Skeletal muscle tissue (tissue), 4 donors: ENCODE measurements around the gene PARD6G. TPM values are rescaled to one million over a fixed set of nuclear protein-coding genes. Genes with fewer than 3 reads are reported as not detected.

Source experiments
- H3K27ac ChIP-seq: one replicate; pipeline ENCODE4 v1.7.0; 2013; ENCODE audit warnings: mild to moderate bottlenecking, low read depth, low read length, inconsistent platforms
- H3K27me3 ChIP-seq, 3 donors: one replicate each; pipeline ENCODE4 v1.7.0; 2013; ENCODE audit warnings: low read length in 3 of 3; ENCODE audit not compliant: control insufficient read depth in 3 of 3, insufficient read depth in 3 of 3
- H3K36me3 ChIP-seq, 3 donors: one replicate each; pipeline ENCODE4 v1.7.0; 2013; ENCODE audit warnings: low read length in 3 of 3; ENCODE audit not compliant: control insufficient read depth in 3 of 3, insufficient read depth in 3 of 3
- H3K4me1 ChIP-seq, 3 donors: one replicate each; pipeline ENCODE4 v1.7.0; 2013; ENCODE audit warnings: low read length in 3 of 3, mild to moderate bottlenecking in 3 of 3; ENCODE audit not compliant: control insufficient read depth in 3 of 3, insufficient read depth in 3 of 3
- H3K4me3 ChIP-seq, 3 donors: one replicate each; pipeline ENCODE4 v1.7.0; 2013; ENCODE audit warnings: low read length in 3 of 3
- H3K9ac ChIP-seq, 3 donors: one replicate each; pipeline ENCODE4 v1.7.0; 2013; ENCODE audit warnings: low read length in 3 of 3, mild to moderate bottlenecking in 3 of 3, moderate library complexity in 2 of 3, low read depth in 1 of 3
- H3K9me3 ChIP-seq, 3 donors: one replicate each; pipeline ENCODE4 v1.7.0; 2013; ENCODE audit warnings: low read length in 3 of 3; ENCODE audit not compliant: control insufficient read depth in 3 of 3
- total RNA-seq: library from RNA; depleted of rRNA; stranded (reverse); fragments of >200 nt; gene quantifications from one replicate; pipeline ENCODE4 v1.2.3, GENCODE V29; 2014
- donor health status: Osteomylitis.

Gene PARD6G
- total RNA-seq, 1 donor from 2014 or later = 3.7 TPM

DNA sequence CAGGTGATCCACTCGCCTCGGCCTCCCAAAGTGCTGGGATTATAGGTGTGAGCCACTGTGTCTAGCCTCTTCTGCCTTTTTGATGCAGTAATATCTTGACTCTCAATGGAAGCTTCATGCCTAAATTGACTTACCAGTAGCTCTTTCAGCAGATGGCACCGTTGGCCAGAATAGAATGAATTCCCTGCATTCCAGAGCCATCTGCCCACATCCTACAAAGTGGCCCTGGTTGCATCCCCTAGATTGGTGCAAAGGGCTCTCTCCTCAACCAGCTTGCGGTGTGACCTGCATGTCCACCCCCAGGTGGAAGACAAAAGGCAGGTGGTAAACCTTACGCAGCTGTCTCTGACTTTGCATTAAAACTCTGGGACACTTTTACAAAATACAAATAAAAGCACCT, 4.4 kb upstream of the PARD6G start:
- Histone ChIP-seq H3K36me3 (no peaks in the 10 kb centered on the region), H3K27ac (no peak overlapping the region), H3K9ac (no peak overlapping the region), H3K27me3 (no peaks in the 10 kb centered on the region), H3K4me3 (no peak overlapping the region), H3K9me3 (no peaks in the 10 kb centered on the region), H3K4me1 (peaks cover 8 to 18% (median 9%) of the 10 kb centered on the region in 3 donors)

DNA sequence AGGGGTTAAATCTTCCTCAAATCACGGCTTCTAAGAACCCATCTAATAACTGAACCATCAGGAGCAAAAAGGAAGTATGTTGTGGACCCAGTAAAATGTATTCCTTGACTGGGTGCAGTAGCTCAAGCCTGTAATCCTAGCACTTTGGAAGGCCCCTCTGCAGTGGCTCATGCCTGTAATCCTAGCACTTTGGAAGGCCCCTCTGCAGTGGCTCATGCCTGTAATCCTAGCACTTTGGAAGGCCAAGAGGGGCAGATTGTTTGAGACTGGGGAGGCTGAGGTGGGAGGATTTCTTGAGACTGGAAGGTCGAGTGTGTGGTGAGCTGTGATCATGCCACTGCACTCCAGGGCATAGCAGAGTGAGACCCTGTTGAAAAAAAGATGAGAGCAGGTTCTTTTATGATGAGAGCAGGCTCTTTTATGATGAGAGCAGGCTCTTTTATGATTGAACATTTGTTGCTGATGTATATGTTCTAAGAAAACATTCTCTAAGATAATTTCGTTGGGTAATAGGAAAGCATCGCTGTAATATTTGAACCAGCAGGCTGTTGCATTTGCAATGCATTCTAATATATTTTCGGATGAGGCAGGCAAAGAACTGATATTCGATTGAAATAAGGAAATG, 3.5 kb upstream of the PARD6G start:
- Histone ChIP-seq H3K36me3 (no peaks in the 10 kb centered on the region), H3K9ac (no peak overlapping the region), H3K27me3 (no peaks in the 10 kb centered on the region), H3K27ac (no peak overlapping the region), H3K4me3 (no peak overlapping the region), H3K9me3 (no peaks in the 10 kb centered on the region), H3K4me1 (peaks cover 8 to 19% (median 8%) of the 10 kb centered on the region in 3 donors)

DNA sequence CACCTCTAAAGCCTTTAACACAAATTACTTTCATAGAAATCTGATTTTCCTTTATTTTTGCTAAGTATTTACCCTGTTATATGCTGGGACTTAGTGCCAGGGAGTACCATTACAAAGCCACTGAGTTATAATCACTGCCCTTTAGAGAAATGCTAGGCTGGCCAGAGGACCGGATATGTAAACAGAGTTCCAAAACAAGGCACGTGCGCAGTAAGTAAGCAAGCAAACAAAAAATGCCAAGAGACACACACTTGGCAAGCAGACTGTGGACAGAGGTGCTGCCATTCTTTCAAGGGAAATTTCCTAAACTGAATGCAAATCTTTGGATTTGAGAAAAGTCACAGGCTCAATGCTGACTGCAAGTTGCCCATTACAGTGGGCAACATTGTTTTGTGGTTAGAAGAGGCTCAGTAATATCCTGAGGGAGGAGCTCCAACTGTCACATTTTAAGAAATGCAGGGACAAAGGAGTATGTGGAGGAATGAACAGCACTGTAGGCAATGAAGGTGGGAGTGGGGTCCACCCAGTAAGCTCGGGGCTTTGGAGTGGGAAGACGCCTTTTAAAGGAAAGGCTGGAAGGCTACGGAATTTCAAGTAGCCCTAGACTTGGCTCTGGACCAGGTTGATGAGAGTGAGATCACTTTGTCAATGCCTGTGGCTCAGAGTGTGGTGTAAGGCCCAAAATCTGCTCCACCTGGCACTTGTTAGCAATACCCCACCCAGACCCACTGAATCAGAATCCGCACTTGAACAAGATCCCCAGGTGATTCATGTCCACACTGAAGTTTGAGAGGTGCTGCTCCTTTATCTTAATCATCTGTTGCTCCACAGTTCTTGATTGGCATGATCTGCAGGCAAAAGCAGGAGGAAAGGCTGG, 2.1 kb upstream of the PARD6G start:
- Histone ChIP-seq H3K27ac (no peak overlapping the region), H3K27me3 (no peaks in the 10 kb centered on the region), H3K9me3 (no peaks in the 10 kb centered on the region), H3K9ac (no peak overlapping the region), H3K4me1 (peaks cover 2 to 9% (median 2%) of the 10 kb centered on the region in 3 donors), H3K4me3 (no peak overlapping the region), H3K36me3 (no peaks in the 10 kb centered on the region)

DNA sequence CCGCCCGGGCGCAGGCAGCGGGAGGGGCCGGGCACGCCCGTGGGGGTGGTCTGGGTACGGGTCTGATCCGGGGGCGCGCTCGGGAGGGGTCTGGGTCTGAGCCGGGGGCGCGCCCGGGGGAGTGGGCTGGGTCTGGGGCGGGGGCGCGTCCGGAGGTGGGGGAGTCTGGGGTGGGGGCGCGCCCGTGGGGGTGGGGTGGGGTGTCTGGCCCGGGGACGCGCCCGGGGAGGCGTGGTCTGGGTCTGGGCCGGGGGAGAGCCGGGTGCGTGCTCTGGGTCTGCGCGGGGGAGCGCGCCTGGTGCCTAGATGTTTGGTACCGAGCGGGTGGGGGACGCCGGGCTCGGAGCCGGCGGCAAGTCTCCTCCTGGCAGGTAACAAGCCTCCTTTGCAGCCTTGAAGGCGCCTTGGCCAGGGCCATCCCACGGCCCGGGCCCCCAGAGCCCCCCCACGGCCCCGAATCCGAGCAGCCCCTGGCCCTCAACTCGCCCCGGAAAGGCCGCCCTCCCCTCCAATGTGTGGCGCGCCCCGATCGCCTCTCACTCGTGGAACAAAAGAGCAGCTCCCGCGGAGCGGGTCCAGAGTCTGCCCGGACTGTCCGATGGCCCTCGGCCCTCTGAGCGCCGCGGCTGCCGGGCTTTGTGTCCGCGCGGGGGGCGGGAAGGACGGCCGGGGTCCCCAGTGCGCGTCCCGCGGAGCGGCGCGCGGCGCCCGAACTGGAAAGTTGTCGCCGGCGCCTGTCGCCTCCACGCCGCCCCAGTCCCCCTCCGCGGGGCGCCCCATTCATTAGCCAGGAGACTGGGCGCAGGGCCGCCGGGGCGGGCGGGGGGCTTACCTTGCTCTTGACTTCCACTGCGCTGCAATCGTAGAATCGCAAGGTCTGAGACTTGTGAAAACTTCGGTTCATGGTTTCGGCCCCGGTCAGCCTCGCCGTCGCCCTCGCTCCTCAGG, 595 bp downstream of the PARD6G start:
- Histone ChIP-seq H3K9ac (peak overlapping the region in 2 of 3 donors; percentile 53 to 76), H3K4me3 (peak overlapping the region; percentile 56 to 72 (median 72)), H3K9me3 (no peaks in the 10 kb centered on the region), H3K27ac (no peak overlapping the region), H3K27me3 (no peaks in the 10 kb centered on the region), H3K36me3 (no peaks in the 10 kb centered on the region), H3K4me1 (peaks cover 2 to 8% (median 2%) of the 10 kb centered on the region in 3 donors)

DNA sequence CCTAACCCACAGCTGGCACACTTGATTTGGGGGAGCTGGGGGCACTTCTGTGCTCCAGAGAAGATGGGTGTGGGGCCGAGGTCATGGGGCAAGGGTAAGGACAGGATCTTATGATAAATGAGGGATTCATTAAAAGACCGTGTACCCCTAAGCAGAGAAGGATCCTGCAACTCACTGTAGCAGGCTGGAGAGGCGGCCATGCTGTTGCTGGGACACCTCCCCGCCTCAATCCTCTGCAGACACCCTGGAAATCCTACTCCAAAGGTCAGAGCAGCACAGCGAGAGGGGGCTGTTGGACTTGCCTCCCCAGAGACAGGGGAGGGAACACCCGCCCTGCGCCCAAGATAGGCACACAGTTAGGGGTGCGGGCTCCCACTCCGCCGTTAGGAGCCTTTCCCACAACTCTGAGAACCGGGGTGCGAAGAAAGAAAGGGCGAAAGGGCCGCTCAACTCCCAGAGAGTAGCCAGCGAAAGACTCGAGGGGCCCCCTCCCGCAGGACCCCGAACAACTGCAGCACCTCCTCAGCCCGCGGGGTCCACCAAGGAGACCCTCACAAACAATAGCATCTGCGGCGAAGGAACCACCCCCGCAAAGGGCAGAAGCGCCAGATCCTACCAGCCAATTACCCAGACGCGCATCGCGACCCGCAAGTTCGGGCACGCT, 1.4 kb downstream of the PARD6G start:
- no peaks in the 10 kb centered on the region for H3K9me3 ChIP-seq
- peaks cover 2 to 8% (median 2%) of the 10 kb centered on the region in 3 donors for H3K4me1 ChIP-seq
- peak overlapping the region in 2 of 3 donors; percentile 23 to 40 for H3K9ac ChIP-seq
- no peak overlapping the region for H3K27ac ChIP-seq
- H3K36me3 ChIP-seq = no peaks in the 10 kb centered on the region
- H3K4me3 ChIP-seq = peak overlapping the region in 2 of 3 donors; percentile 43 to 52
- no peaks in the 10 kb centered on the region for H3K27me3 ChIP-seq

DNA sequence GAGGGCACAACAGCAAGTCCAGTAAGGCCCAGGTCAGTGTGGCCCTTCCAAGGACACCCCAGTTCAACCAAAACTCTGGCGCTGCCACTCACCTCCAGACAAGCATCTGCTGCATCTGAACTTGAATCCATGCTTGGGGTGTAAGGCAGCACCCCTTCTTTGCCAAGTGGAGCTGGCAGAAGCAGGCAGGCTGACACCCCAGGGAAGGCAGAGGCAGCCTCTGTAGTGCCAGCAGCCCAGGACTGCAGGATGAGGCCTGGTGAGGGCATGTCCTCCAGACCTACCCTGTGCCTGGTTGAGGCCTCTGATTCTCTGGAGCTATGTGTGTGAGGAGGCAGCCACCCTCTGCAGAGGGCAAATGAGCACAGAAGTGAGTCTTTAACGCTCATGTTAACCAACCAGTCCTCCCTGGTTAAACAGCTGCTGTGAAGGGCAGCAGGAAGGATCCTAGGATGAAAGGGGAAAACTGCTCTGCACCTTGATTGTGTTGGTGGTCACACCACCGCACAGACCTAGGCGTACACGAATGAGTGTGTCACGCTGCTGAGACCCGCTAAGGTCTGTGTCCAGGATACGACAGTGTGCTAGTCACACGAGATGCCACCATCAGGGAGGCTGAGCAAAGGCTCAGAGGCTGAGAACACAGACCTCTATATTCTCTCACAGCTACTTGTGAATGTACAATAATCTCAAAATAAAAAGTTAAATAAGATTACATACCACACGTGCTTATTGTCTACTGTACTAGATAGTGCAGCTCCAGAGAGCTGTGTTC, 2.2 kb downstream of the PARD6G start:
- H3K4me3 ChIP-seq = no peak overlapping the region

DNA sequence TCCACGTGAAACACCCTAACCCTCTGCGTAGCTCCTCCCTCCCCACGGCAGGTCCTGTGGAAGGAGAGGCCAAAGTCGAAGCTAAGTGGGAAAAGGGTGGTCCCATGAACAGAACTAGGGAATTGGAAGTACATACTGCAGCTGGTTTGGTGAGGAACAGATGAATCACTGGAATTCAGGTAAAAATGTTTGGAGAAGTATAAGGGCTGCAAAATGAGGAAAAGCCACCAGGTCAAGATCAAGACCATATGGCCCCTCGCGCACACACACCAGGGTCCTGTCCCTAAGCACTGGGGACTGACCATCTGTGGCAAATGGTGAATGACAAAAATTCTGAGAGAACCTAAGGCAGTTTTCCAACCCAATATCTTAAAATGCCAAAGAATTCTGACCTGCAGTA, 3.1 kb downstream of the PARD6G start:
- Histone ChIP-seq H3K27me3 (no peaks in the 10 kb centered on the region), H3K9me3 (no peaks in the 10 kb centered on the region), H3K36me3 (no peaks in the 10 kb centered on the region), H3K4me3 (no peak overlapping the region), H3K4me1 (peaks cover 2 to 8% (median 2%) of the 10 kb centered on the region in 3 donors), H3K27ac (no peak overlapping the region), H3K9ac (no peak overlapping the region)

More for the DNA sequence above, 2.2 kb downstream of the PARD6G start:
- Histone ChIP-seq H3K27me3 (no peaks in the 10 kb centered on the region), H3K4me1 (peaks cover 2 to 8% (median 2%) of the 10 kb centered on the region in 3 donors), H3K9me3 (no peaks in the 10 kb centered on the region), H3K9ac (peak overlapping the region in 1 of 3 donors; percentile 25), H3K27ac (no peak overlapping the region), H3K36me3 (no peaks in the 10 kb centered on the region)

DNA sequence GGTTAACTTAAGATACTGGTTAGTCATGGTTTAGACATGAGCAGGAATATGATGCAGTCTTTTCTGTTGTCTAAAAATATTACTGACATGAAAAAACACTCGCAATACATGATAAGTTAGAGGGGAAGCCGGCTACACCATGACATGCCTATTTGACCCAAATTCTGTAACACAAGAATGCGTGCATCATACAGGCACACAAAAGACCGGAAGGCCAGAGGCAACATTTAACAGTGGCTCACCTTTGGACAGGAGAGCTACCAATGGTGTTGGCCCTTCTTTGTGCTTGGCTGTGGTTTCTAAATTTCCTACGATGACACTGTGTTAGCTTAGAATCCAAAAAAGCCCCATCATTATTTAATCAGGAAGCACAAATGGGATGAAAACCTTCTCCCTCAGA, 4.1 kb downstream of the PARD6G start:
- no peaks in the 10 kb centered on the region for H3K36me3 ChIP-seq
- H3K9me3 ChIP-seq = no peaks in the 10 kb centered on the region
- H3K27ac ChIP-seq = no peak overlapping the region
- no peak overlapping the region for H3K9ac ChIP-seq
- no peaks in the 10 kb centered on the region for H3K27me3 ChIP-seq
- H3K4me1 ChIP-seq = peaks cover 2 to 8% (median 2%) of the 10 kb centered on the region in 3 donors
- no peak overlapping the region for H3K4me3 ChIP-seq
